Gastroesophageal sphincter (tissue), 4 donors: ENCODE data around the gene RIMS3. TPM values are rescaled to one million over a fixed set of nuclear protein-coding genes. Genes with fewer than 3 reads are reported as not detected.
A peak's percentile ranks its signal among the peaks of the same experiment; 100 is the strongest.

Experiments used
- ATAC-seq: fragments of 150-250 bp; one replicate; pipeline ENCODE4 v1.9.1; 2016; ENCODE audit warnings: mild to moderate bottlenecking, moderate library complexity
- H3K27ac ChIP-seq, 4 donors: fragments of 200-600 bp; sonication (generic) in 3 of 4; 1 replicate in 3 of 4; 2 replicates in 1 of 4; pipeline ENCODE4 v1.5.1; 2016 to 2019
- H3K27me3 ChIP-seq: fragments of 200-600 bp; sonication (generic); one replicate; pipeline ENCODE4 v1.5.1; 2019
- H3K36me3 ChIP-seq, 2 donors: fragments of 200-600 bp; sonication (generic); one replicate each; pipeline ENCODE4 v1.5.1; 2019; ENCODE audit warnings: control low read depth in 1 of 2
- H3K4me1 ChIP-seq, 3 donors: fragments of 200-600 bp; sonication (generic); 1 replicate in 2 of 3; 2 replicates in 1 of 3; pipeline ENCODE4 v1.5.1; 2016 to 2019; ENCODE audit warnings: control low read depth in 2 of 3
- H3K4me3 ChIP-seq, 2 donors: fragments of 200-600 bp; sonication (generic); one replicate each; pipeline ENCODE4 v1.5.1; 2019; ENCODE audit warnings: mild to moderate bottlenecking in 1 of 2, moderate library complexity in 1 of 2
- H3K9me3 ChIP-seq, 3 donors: fragments of 200-600 bp; sonication (generic); one replicate each; pipeline ENCODE4 v1.5.1; 2017 to 2019; ENCODE audit warnings: control low read depth in 2 of 3
- EP300 ChIP-seq: sonication (generic); formaldehyde crosslinking; IDR thresholded peaks from one replicate; pipeline ENCODE4 v1.6.1; 2017; ENCODE audit warnings: antibody characterized with exemption, mild to moderate bottlenecking
- POLR2A ChIP-seq, 2 donors: fragments of 450-650 bp; IDR thresholded peaks; one replicate each; pipeline ENCODE4 v1.6.1; 2017; ENCODE audit warnings: antibody characterized with exemption in 2 of 2, mild to moderate bottlenecking in 2 of 2, moderate library complexity in 1 of 2
- POLR2AphosphoS5 ChIP-seq: sonication (generic); formaldehyde crosslinking; IDR thresholded peaks from one replicate; pipeline ENCODE4 v1.6.1; 2017; ENCODE audit warnings: antibody characterized with exemption
- WGBS, 2 donors: methylation state at CpG; one replicate each; pipeline ENCODE4 v1.1.5; 2018; ENCODE audit warnings: low coverage in 1 of 2; 5-methylcytosine and 5-hydroxymethylcytosine counted together
- total RNA-seq, 4 donors: library from RNA; depleted of rRNA; stranded (reverse); fragments of >200 nt; gene quantifications; one replicate each; pipeline ENCODE4 v1.1.0, GENCODE V29; 2016
- TF ChIP-seq, protein P1 (sequence below), 4 experiments: fragments of 200-600 bp in 2 of 4; fragments of 450-650 bp in 2 of 4; sonication (generic) in 1 of 4; IDR thresholded peaks; one replicate each; pipeline ENCODE4 v1.5.1; 2017 to 2019; ENCODE audit warnings: antibody characterized with exemption in 4 of 4, mild to moderate bottlenecking in 2 of 4, moderate library complexity in 2 of 4

The RIMS3 gene
- total RNA-seq, 4 donors from 2014 or later = 4.4 to 23.6 (median 10.0) TPM

DNA sequence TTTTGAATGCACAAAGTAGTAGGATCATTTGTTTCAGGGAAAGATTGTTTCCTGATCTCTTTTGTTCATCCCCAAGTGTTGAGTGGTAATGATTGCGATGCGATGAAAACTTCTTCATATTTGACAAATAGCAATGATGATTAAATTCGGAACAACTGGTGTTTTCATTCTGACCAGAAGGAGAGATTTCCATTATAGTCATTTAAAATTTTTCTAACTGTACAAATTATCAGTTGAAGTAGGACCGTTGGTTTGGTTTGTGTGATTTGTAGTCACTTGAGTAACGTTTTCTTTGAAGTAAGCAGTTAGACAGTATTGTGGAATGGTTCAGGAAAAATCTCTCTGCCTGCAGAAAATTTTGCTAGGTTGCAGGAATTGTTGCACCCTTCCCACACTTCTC is 32.0 kb upstream of the RIMS3 start:
- Histone ChIP-seq H3K27ac (no peak overlapping the region), H3K9me3 (no peaks in the 10 kb centered on the region), H3K4me1 (peaks cover 0 to 86% (median 9%) of the 10 kb centered on the region in 3 donors), H3K4me3 (no peak overlapping the region), H3K36me3 (no peaks in the 10 kb centered on the region), H3K27me3 (no peaks in the 10 kb centered on the region)
- 78 to 82% methylated on average over 5 of the region's 5 CpGs for WGBS, 2 donors
- no peak for ATAC-seq
- TF ChIP-seq POLR2AphosphoS5 = no peak
- TF ChIP-seq, protein P1, sequence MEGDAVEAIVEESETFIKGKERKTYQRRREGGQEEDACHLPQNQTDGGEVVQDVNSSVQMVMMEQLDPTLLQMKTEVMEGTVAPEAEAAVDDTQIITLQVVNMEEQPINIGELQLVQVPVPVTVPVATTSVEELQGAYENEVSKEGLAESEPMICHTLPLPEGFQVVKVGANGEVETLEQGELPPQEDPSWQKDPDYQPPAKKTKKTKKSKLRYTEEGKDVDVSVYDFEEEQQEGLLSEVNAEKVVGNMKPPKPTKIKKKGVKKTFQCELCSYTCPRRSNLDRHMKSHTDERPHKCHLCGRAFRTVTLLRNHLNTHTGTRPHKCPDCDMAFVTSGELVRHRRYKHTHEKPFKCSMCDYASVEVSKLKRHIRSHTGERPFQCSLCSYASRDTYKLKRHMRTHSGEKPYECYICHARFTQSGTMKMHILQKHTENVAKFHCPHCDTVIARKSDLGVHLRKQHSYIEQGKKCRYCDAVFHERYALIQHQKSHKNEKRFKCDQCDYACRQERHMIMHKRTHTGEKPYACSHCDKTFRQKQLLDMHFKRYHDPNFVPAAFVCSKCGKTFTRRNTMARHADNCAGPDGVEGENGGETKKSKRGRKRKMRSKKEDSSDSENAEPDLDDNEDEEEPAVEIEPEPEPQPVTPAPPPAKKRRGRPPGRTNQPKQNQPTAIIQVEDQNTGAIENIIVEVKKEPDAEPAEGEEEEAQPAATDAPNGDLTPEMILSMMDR (IDR thresholded peaks at IDR 0.05) = no peak

DNA sequence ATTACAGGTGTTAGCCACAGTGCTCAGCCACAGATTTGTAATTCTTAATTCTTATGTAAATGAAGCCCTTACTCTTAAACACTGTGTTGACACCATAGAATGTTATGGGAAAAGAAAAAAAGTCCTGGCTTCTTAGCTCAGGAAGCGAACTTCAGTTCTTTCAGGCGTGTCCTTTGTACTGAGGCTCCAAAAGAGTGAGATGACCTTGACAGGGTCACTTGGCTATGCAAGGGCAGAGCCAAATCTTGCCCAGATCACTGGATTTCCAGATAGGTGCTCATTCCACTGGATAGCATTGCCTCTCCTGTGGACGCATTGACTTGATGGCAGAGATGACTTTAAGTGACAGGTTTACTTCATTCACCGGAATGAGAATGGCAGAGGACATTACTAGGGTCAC is 30.8 kb upstream of the RIMS3 start:
- H3K36me3 ChIP-seq = no peaks in the 10 kb centered on the region
- no peaks in the 10 kb centered on the region for H3K9me3 ChIP-seq
- peak overlapping the region in 1 of 4 donors; percentile 2 for H3K27ac ChIP-seq
- H3K4me1 ChIP-seq = peaks cover 0 to 78% (median 9%) of the 10 kb centered on the region in 3 donors
- H3K4me3 ChIP-seq = no peak overlapping the region
- 88 to 100% methylated on average over 1 to 4 of the region's 4 CpGs for WGBS, 2 donors
- no peak for ATAC-seq
- H3K27me3 ChIP-seq = no peaks in the 10 kb centered on the region
- no peak for TF ChIP-seq POLR2AphosphoS5
- TF ChIP-seq, protein P1 (IDR thresholded peaks at IDR 0.05) = no peak
- TF ChIP-seq EP300 = no peak
- no peak for TF ChIP-seq POLR2A (IDR thresholded peaks at IDR 0.05)

DNA sequence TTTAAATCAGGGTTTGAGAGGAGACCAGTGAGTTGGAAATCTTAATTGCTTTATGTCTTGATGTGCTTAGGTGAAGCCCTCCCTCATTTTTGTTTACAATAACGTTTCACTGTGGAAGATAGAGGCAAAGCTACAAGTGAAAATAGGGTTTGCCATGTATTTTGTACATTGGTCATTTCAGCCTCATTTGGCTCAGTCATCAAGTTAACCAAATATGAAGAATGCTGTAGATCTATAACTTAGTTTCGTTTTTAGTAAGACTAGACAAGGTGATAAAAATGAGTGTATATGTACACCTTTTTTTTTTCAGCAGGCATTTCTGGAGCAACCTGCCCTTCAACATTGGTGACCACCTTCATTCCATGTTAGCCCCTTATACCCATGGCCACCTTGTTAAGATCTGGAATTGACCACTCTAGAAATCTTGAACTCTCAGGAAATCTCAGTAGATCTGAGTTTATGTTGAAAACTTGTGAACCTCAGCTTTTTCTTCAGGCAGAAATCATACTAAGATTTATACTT is 28.9 kb upstream of the RIMS3 start:
- Histone ChIP-seq H3K4me3 (no peak overlapping the region), H3K36me3 (no peaks in the 10 kb centered on the region), H3K27me3 (no peaks in the 10 kb centered on the region), H3K27ac (peak overlapping the region in 3 of 4 donors; percentile 17 to 99 (median 98)), H3K9me3 (no peaks in the 10 kb centered on the region), H3K4me1 (peaks cover 0 to 83% (median 12%) of the 10 kb centered on the region in 3 donors)
- TF ChIP-seq EP300 (no peak), POLR2A (IDR thresholded peaks at IDR 0.05) (no peak), POLR2AphosphoS5 (no peak)
- TF ChIP-seq, protein P1 (IDR thresholded peaks at IDR 0.05) = no peak
- ATAC-seq = no peak
- whole genome bisulfite sequencing, 2 donors = 45 to 46% methylated on average over 2 of the region's 2 CpGs

DNA sequence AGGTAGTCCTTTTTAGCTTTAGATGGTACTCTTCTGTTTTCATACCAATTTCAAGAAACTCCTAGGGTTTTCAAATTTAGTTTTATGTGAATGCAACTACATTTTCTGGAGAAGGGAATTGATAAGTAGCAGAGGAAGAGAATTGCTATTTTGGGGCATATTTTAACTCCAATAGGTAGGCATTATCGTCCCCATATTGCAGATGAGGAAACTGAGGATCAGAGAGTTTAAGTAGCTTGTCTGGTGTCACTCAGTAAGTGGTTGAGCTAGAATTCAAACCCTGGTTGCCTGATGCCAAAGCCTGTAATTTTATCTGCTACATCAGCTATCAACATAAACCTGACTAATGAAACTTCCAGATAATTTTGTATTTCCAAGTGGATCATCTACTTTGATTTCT is 27.9 kb upstream of the RIMS3 start:
- no peak for ATAC-seq
- peak overlapping the region in 3 of 4 donors; percentile 5 to 99 (median 98) for H3K27ac ChIP-seq
- no peaks in the 10 kb centered on the region for H3K27me3 ChIP-seq
- WGBS, 2 donors = 80 to 91% methylated on average over 1 of the region's 1 CpG
- no peak overlapping the region for H3K4me3 ChIP-seq
- H3K4me1 ChIP-seq = peaks cover 0 to 73% (median 12%) of the 10 kb centered on the region in 3 donors
- H3K36me3 ChIP-seq = no peaks in the 10 kb centered on the region
- no peaks in the 10 kb centered on the region for H3K9me3 ChIP-seq
- TF ChIP-seq POLR2AphosphoS5 = no peak

DNA sequence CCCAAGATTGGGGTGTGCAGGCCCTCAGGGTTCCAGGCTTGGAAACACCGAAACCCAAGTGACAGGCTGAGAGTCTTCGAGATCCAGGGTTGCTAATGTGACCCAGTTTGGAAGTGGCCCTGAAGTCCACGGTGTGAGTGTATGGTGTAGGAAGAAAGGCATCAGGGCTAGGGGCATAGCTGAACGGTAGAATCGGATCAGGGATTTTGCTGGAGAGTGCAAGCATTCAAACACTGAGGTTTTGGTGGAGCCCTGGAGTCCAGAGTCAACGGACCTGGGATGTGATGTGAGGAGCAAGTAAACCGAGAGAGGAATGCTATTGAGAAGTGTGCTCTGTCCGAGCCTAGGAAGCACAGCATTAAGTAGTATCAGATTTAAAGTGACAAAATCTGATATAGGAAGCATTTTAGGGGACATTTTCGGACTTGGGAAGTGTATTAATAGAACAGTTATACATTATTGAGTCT is 27.0 kb upstream of the RIMS3 start:
- 2% methylated on average over 7 to 8 of the region's 9 CpGs for WGBS, 2 donors
- H3K9me3 ChIP-seq = no peaks in the 10 kb centered on the region
- no peak for TF ChIP-seq POLR2AphosphoS5
- no peak for TF ChIP-seq EP300
- TF ChIP-seq POLR2A (IDR thresholded peaks at IDR 0.05) = no peak
- TF ChIP-seq, protein P1 (IDR thresholded peaks at IDR 0.05) = no peak
- peak overlapping the region; percentile 96 to 99 (median 98) for H3K27ac ChIP-seq
- H3K27me3 ChIP-seq = no peaks in the 10 kb centered on the region
- H3K4me3 ChIP-seq = peak overlapping the region; percentile 88 to 95
- H3K36me3 ChIP-seq = no peaks in the 10 kb centered on the region
- H3K4me1 ChIP-seq = peaks cover 0 to 66% (median 12%) of the 10 kb centered on the region in 3 donors
- ATAC-seq = peak; percentile 16
